ENCODE data around the gene CTNNAL1. TPM values are rescaled to one million over a fixed set of nuclear protein-coding genes. Genes with fewer than 3 reads are reported as not detected.
"Not testable (repeated sequence)": the region's sequence is repeated elsewhere in the genome, so short reads cannot be mapped to it uniquely, and the experiment has no call there.

The CTNNAL1 gene
- total RNA-seq, 2 experiments from 2014 or later, result 20.9 to 22.4 TPM

GRCh38 chr9:108904161-108904560 is 109.1 kb downstream of the CTNNAL1 start:
- Mint-ChIP-seq H3K4me3 (no peak overlapping the region), H3K9me3 (no peaks in the 10 kb centered on the region), H3K36me3 (peaks cover 20% of the 10 kb centered on the region), H3K27ac (no peak overlapping the region), H3K4me1 (no peaks in the 10 kb centered on the region), H3K27me3 (no peaks in the 10 kb centered on the region)
- DNase-seq, result no peak

GRCh38 chr9:108903420-108904103 is 109.7 kb downstream of the CTNNAL1 start:
- H3K36me3 Mint-ChIP-seq, result peaks cover 21% of the 10 kb centered on the region
- no peaks in the 10 kb centered on the region for H3K4me1 Mint-ChIP-seq
- H3K4me3 Mint-ChIP-seq, result no peak overlapping the region
- H3K27ac Mint-ChIP-seq, result no peak overlapping the region
- no peak for DNase-seq
- no peaks in the 10 kb centered on the region for H3K9me3 Mint-ChIP-seq
- no peaks in the 10 kb centered on the region for H3K27me3 Mint-ChIP-seq

- Mint-ChIP-seq H3K4me3 (no peak overlapping the region), H3K4me1 (no peaks in the 10 kb centered on the region), H3K27ac (no peak overlapping the region), H3K9me3 (no peaks in the 10 kb centered on the region), H3K27me3 (no peaks in the 10 kb centered on the region), H3K36me3 (peaks cover 27% of the 10 kb centered on the region)
- DNase-seq, result no peak
Observed at GRCh38 chr9:108900176-108900575, 113.1 kb downstream of the CTNNAL1 start.

GRCh38 chr9:108899023-108899695 is 114.1 kb downstream of the CTNNAL1 start:
- not testable (repeated sequence) for DNase-seq, H3K4me3 Mint-ChIP-seq, H3K27ac Mint-ChIP-seq, H3K4me1 Mint-ChIP-seq, H3K27me3 Mint-ChIP-seq, H3K9me3 Mint-ChIP-seq
- peaks cover 28% of the 10 kb centered on the region for H3K36me3 Mint-ChIP-seq

GRCh38 chr9:108897324-108898096 is 115.8 kb downstream of the CTNNAL1 start:
- Mint-ChIP-seq H3K36me3 (peaks cover 22% of the 10 kb centered on the region), H3K27me3 (no peaks in the 10 kb centered on the region), H3K4me3 (no peak overlapping the region), H3K4me1 (no peaks in the 10 kb centered on the region), H3K27ac (no peak overlapping the region), H3K9me3 (no peaks in the 10 kb centered on the region)
- no peak for DNase-seq

- Mint-ChIP-seq H3K27ac (no peak overlapping the region), H3K4me1 (peaks cover 5% of the 10 kb centered on the region), H3K9me3 (no peaks in the 10 kb centered on the region), H3K4me3 (no peak overlapping the region), H3K36me3 (peaks cover 32% of the 10 kb centered on the region), H3K27me3 (no peaks in the 10 kb centered on the region)
- DNase-seq, result no peak
Observed at GRCh38 chr9:108894225-108894997, 118.9 kb downstream of the CTNNAL1 start.

Other genes starting within 250 kb of the CTNNAL1 start
- not detected for gene ACTL7B, start 157.5 kb downstream of the CTNNAL1 start, total RNA-seq
- gene ACTL7A, start 151.2 kb downstream of the CTNNAL1 start, total RNA-seq, result not detected
- 10 to 100 TPM; 32.3 to 37.6 TPM for gene ELP1, start 79.4 kb downstream of the CTNNAL1 start, total RNA-seq
- 10 to 100 TPM; 12.3 to 12.5 TPM for gene ABITRAM, start 79.1 kb downstream of the CTNNAL1 start, total RNA-seq
- gene TMEM245, start 106.4 kb upstream of the CTNNAL1 start, total RNA-seq, result 10 to 100 TPM; 30.4 to 32.7 TPM
- gene FRRS1L, start 153.8 kb upstream of the CTNNAL1 start, total RNA-seq, result not detected

Measured in activated naive CD8-positive, alpha-beta T cell treated with anti-CD3 and anti-CD28 coated beads for 36 hours (primary cell).